HG02678 (cell line): Measurements from ENCODE around the gene JAKMIP2.

Source experiments
- ATAC-seq: cut with Tn5 transposase; IDR thresholded peaks from one replicate; pipeline ENCODE4 v1.9.1; 2021; ENCODE audit warnings: mild to moderate bottlenecking, moderate library complexity; ENCODE audit not compliant: unreplicated experiment

The JAKMIP2 gene

DNA sequence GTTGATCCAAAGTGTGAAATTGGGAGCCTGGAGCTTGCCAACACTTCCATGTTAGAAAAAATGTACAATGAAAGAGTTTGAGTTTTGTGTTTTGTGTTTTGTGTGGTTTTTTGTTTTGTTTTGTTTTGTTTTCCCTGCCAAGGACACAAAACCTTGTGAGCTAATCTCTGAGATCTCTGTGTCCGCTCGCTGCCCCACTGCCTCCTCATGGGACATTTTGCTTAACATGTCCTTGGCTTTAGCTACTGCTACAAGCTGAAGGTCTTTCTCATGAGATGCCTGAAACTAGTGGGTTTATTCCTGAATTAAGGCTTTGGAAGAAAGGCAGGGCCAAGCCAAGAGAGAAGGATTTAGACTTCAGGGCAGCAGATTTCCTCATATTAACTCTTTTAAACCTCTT, 7.3 kb upstream of the JAKMIP2 start:
- ATAC-seq = no peak

DNA sequence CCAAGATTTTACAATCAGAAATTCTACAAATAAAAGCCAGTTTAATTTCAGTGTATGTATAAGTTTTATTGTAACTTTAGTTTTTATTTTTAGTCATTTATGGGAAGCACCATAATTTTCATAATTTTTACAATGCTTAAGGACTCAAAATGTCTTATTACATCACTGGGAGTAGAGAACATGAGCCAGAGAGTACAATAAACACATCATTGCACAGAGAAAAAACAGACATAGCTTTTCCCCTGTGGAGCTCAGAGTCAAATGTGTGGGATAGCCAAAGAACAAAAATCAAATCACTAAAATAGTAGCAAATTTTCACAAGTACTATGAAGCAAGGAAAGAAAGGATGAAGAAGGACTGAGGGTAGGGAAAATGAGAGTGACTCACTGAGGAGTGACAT, 5.5 kb upstream of the JAKMIP2 start:
- ATAC-seq = no peak

GRCh38 chr5:147786142-147786541, 3.6 kb upstream of the JAKMIP2 start:
- ATAC-seq = no peak

GRCh38 chr5:147784146-147784987, 1.8 kb upstream of the JAKMIP2 start:
- no peak for ATAC-seq

- no peak for ATAC-seq
Measured at GRCh38 chr5:147780924-147781573, 1.5 kb downstream of the JAKMIP2 start.

- ATAC-seq = no peak
Measured at GRCh38 chr5:147779694-147780093, 2.8 kb downstream of the JAKMIP2 start.

GRCh38 chr5:147776989-147777388, 5.5 kb downstream of the JAKMIP2 start:
- ATAC-seq = no peak

GRCh38 chr5:147773587-147773986, 8.9 kb downstream of the JAKMIP2 start:
- no peak for ATAC-seq

DNA sequence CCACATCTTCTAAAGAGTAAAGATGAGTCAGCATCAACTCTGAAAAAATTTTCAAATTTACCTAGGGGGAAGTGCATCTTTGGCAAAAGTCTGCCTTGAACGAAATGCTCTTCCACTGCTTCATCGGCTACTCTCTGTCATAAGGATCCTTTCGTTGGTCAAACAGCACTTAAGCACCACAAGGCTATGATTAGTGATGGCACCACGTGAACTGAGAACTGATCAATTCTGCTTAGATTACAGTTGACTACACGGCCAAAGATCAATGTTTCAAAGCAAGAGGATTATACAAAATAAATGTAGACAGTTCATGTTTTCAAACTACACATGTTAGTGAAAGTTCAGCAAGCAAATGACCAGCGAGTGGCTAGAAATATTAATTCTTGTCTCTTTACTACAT, 9.4 kb downstream of the JAKMIP2 start:
- no peak for ATAC-seq

DNA sequence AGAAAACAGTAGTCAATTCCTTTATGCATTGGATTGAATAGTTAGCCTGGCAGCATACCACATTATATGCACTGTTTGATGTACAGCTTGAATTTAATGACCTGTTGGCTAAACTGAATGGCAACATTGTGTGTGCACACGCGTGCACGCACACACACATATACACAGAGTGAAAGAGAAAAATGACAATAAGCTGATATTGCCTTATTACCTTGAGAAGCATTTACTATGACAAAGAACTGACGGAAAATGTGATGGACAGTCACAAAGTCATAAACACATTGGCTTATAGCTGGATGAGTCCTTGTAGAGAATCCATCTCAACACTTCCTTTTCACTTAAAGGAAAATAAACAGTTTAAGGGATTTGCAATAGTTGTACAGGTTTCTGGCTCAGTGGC, 15.5 kb downstream of the JAKMIP2 start:
- ATAC-seq = no peak

DNA sequence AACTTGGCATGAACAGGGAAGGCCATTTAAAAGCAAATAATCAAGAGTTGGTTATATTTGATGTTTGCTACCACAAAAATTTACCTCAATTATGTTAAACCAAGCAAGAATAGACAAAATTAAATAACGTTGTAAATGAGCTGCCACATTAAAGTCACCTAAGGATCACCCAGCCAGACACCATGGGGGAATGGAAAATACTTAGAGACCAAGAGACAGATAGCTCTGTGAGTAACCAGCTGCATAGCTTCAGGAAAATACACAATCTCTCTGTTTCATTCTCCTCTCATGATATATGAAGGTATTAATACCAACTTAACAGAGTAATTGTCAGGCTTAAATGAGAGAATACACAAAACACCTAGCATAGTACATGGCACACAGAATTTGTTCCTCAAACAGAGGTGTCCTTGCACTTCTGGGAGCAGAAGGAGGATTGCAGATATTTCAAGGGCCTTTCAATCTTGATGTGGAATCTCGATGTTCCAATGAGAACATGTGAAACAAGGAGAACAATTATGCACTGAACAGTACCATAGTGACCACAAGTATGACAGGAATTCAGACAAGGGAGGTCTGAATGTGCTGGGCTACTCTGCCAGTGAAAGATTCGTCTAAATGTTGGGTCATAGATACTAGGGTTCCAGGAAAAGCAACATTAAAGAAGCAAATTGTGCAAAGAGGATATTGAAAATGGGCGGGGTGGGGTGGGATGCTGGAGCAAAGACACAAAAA, 18.6 kb downstream of the JAKMIP2 start:
- no peak for ATAC-seq

DNA sequence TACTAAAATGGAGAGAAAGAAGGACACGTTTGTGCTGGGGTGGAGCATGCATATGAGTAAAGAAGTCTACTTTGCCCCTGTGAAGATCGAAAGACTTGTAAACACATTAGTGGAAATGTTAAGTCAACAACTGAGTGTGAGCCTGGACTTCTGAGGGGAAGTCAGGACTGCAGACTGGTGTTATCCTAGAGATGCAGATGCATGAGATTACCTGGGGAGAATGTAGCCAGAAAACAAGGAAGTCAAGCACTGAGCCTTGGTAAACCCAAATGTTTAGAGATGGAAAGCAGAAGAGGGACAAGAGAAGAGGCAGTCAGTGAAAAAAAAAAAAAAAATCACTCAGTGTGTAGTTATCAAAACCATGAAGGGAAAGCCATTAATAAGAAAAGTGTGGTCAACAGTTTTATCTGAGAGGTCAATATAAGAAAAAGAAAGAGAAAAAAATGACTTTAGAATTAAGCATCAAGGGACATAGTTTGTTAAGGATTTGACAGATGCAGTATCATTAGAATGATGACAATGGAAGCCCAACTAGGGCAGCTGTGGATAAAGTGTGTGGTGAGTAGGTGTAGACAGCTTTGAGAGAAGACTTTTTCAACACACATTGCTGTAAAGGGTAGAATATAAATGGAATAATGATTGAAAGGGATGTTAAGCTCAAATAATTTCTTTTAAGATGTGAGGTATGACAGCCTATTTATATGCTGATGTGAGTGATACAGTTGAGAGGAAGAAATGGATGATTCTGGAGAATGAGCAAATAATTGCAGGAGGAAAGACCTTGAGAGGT, 22.2 kb downstream of the JAKMIP2 start:
- no peak for ATAC-seq

- no peak for ATAC-seq
Measured at GRCh38 chr5:147759441-147759840, 23.1 kb downstream of the JAKMIP2 start.

DNA sequence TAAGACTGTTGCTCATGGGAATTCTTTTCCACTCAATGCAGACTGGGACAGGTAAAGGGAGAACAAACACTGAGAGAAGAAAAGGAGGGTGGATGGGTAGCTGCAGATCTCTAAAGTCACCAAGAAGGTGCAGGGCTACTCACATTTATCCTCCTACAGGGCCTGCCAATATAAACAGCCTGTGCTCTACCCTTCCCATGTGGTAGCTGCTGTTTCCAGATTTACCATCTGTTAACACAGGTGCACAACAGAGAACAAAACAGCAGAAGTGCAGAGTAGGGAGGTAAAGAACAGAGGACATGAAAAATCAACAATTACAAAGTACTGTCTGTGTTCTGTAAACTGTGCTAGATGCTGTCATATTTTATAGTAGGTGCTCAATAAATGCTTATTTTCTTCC, 26.0 kb downstream of the JAKMIP2 start:
- no peak for ATAC-seq

DNA sequence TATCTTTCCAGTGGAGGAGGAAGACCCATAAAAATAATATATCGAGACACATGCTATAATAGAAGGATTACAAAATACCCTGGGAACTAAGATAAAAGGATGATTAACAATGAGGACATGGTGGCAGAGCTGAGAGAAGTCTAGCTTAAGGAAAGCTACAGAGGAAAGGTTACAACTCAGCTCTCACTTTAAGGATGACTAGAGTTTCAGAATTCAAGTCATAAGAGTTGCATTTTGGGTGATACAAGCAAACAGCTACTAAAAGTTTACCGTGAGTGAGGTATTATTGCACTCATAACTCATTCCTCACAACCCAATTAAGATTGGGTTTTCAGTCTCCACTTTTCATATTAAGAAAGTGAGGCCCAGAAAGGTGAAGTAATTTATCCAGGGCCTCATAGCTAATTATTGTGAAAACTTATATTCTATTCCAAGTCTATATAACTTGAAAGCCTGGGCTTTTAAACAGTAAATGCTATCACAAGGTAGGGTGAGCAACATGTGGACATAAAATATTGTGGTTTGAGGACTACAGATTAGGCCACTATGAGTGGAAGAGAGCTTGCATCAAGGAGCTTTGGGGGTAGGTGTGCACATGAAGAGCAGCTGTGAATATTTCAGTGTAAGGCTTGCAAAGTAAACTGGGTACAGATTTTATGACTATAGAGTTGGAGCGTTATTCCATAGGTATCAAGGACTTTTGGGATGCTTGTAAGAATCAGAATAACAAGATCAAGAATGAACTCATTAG, 28.0 kb downstream of the JAKMIP2 start:
- no peak for ATAC-seq

DNA sequence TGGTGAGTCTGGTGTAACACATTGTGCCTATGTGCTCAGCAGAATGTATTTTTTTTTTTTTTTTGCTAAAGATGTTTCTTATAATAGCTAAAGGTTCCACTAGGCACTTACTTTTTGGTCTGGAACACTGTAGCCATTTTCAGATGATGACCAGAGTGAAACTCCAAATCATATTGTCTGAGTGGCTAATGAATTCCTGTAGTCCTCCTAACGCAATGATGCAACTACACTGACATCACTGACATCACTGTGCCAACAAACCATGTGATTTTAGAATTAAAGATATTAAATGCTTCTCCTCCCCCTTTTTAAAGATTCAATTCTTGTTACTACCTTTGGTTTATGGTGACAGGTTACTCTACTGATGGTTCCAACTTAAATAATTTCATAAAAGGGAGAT, 28.8 kb downstream of the JAKMIP2 start:
- no peak for ATAC-seq

- ATAC-seq = no peak
Measured at GRCh38 chr5:147752666-147753290, 29.8 kb downstream of the JAKMIP2 start.

- no peak for ATAC-seq
Measured at GRCh38 chr5:147752033-147752432, 30.5 kb downstream of the JAKMIP2 start.

GRCh38 chr5:147751156-147751830, 31.2 kb downstream of the JAKMIP2 start:
- ATAC-seq = no peak
